ENCODE data around the gene ARHGAP42.
A peak's percentile ranks its signal among the peaks of the same experiment; 100 is the strongest.

Gene ARHGAP42

GRCh38 chr11:100918551-100919500 is 231.7 kb downstream of the ARHGAP42 start:
- DNase-seq (ENCODE audit: low read depth), result no peak

DNA sequence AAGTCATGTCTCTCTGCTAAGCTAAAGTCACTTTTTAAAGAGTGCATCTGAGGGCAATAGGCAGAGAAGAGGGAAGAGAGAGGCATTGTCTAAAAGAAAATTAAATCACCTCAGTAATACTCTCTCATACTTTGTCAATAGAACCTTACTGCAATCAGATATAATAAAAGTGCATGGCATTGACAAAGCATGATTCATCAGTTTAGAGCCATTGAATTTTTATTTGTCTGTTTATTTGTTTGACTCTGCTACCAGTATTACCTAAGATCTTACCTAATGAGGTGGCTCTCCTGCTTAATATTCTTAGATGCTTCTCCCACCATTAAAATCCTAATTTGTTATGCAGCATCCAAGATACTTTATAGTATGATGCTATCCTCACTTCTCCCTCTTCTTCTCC is 233.5 kb downstream of the ARHGAP42 start:
- DNase-seq (ENCODE audit: low read depth), result no peak

- no peak for DNase-seq (ENCODE audit: low read depth)
These were observed 235.0 kb downstream of the ARHGAP42 start for GRCh38 chr11:100922121-100922520.

- peak; percentile 50 for DNase-seq (ENCODE audit: low read depth)
These were observed 236.5 kb downstream of the ARHGAP42 start for GRCh38 chr11:100923555-100923954.

- DNase-seq (ENCODE audit: low read depth), result peak; percentile 87
These were observed 238.8 kb downstream of the ARHGAP42 start for GRCh38 chr11:100925935-100926334.

DNA sequence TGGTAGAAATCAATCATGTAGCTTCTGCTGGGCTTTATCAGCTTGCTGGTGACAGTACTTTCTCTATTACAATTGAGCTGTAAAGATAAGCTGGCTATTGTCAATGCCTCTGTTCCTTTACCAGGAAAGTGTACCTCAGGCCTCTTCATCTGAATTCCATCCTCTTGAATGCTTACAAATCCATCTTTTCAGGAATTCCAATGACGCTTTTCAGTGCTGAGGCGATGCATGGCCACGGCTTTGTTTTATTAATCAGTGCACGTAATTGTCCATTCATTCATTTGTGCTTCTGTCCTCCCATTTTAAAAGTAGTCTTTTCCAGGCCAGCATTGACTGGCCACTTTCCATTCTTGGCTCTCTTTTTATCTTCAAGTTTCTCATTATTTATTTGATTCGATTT is 240.5 kb downstream of the ARHGAP42 start:
- DNase-seq (ENCODE audit: low read depth), result no peak

DNA sequence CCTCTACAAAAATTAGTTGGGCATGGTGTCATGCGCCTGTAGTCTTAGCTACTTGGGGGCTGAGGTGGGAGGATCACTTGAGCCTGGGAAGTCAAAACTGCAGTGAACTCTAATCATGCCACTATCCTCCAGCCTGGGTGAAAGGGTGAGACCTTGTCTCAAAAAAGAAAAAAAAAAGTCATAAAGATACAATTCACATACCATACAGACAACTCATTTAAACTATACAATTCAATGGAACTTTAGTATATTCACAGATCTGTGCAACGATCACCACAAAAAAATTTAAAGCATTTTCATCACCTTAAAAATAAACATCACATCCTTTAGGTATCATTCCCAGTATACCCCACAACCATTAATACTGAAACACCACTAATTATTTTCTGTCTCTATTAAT is 241.3 kb downstream of the ARHGAP42 start:
- peak; percentile 78 for DNase-seq (ENCODE audit: low read depth)

DNA sequence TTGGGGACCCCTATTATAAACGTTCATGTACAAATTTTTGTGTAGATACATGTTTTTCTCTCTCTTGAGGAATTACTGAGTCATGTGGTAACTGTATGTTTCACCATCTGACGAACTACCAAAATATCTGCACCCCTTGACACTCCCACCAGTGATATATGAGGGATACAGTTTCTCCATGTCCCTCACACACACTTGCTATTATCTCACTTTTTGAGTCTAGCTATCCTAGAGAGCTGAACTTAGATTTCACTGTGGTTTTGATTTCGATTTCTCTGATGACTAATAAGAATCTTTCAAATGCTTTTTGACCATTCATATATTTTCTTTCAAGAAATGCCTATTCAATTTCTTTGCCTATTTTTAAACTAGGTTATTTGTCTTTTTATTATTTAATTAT is 242.3 kb downstream of the ARHGAP42 start:
- peak; percentile 76 for DNase-seq (ENCODE audit: low read depth)

DNA sequence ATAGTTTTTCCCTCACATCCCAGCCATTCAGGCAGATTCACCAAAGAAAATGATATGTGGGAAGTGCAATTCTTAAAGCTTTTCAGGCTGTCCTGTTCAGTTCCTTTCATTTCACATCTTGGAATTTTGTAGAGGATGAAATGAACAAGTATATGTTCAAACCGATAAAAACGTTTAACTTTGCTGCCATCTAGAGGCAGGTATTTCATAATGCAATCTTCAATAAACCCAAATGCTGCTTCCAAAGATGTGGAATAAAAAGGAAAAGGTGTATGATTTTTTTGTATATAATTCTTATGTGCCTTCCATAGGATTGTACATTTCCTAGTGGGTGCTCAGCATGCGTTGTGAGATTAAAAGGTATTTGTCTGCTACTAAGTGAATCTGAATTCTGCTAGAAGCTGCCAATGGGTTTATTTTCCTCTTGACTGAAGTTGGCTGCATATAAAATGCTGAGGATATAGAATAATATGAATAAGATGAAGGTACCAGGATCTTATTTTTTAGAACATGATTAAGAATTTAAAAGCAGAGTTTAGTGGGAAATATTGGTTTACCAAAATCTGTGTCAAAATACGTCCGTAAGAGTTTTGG is 243.2 kb downstream of the ARHGAP42 start:
- DNase-seq (ENCODE audit: low read depth), result peak; percentile 88

DNA sequence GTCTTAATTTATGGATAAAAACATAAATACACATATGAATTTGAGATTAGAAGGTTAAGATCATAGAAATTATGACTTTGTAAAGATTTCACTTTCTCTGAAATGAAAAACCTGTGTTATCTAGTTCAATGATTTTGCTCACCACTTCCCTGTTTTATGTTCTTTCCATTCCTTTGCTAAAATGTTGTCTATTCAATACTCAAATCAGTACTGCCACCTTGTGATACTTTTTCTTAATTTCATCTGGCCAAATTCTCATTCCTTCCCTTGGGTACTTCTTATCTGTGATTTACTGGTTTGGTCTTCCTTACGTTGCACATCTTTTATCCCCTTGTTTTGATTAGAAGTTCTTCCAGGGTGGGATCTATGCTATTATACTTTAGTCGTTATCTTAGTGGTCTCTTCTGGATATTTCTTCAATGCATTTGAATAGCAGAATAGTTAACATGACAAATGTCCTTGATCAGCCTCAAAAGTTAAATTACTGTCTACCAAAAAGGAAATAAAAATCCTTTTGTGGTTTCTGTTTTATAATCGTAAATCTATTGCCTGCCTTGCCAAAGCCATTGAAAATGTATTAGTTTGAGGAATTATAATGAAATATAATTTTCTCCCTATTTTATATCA is 245.5 kb downstream of the ARHGAP42 start:
- DNase-seq (ENCODE audit: low read depth), result peak; percentile 61

DNA sequence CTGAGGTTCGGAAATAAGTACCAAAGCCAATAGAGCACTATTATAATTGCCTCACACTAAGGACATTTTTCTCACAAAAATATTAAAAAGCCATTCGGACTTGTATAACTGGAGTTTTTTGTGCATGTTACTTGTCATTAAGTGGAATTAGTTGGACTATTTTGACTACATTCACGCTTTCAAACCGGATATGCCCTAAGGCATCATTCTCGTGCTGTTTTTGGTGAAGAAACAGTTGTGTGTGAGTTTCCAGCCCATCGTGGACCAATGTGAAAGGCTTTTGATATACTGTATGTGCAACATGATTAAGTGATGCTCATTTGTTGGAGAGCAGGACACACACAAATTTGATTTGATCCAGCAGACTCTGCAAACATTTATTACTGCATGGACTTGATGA is 249.7 kb downstream of the ARHGAP42 start:
- no peak for DNase-seq (ENCODE audit: low read depth)

DNA sequence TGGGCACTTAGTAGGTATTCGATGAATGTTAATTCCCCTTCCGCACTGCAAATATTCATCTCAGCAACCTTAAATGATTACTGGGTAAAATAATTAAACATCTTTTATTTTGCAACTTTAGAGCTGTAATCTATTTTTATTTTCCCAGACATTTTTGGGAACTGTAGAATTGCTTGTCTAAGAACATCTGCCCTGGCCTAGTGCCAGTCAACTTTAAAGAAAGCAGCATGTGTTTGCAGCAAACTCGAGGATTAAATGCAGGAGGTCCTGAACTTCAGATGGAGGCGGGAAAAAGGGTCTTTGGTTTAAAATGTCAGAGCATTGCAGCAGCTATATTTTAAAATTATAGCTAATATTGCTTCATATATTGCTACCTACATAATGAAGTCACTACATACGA is 252.5 kb downstream of the ARHGAP42 start:
- no peak for DNase-seq (ENCODE audit: low read depth)

DNA sequence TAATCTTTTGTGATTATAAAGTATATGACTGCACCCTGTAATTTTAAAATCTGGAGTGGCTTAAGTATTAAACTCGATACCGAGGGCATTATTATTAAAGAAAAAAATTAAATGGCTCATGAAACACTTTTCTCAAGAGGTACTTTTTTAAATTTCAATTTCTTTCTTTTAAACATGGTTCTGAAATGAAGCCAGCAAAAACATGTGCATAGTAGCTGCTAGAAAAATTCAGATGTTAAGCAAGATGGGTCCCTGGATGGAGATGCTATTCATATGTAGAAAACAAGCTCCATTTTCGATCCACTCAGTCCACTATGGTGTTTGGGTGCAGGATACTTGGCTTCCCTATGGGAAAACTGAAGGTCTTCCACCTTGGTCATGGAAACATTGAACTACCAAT is 253.0 kb downstream of the ARHGAP42 start:
- DNase-seq (ENCODE audit: low read depth), result no peak

DNA sequence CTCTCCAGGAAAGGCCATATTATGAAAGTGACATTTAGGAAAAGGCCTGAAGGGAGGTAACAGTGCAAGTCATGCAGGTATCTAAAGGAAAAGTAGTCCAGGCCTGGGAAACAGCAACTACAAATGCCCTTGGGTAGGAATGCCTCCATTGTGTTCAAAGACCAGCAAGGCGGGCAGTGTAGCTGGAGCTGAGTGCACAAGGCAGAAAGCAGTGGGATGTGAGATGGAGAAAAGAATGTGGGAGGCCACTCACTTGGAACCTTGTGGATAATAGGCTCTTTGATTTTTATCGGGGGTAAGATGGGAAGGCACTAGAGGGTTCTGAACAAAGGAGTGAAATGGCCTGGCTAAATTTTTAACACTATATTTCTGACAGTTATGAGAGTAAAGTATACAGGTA is 253.9 kb downstream of the ARHGAP42 start:
- no peak for DNase-seq (ENCODE audit: low read depth)

DNA sequence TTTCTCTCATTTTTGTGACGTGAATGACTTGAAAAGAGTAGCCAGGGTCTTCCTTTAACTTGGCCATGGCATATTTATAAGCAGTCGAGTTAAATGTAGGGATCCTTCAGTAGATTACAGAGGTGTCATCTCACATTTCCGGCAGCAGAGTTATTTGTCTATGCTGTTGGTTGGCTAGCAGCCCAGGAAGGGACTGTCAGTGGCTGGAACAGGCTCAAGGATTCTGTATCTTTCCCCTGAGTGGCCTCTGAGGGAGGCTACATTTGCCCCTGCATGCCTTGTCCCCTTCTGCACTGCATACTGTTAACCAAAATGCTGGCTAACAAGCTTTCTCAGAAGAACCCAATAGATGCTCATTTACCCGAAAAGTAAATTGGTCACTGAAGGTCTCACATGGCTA is 254.9 kb downstream of the ARHGAP42 start:
- DNase-seq (ENCODE audit: low read depth), result no peak

- no peak for DNase-seq (ENCODE audit: low read depth)
These were observed 261.8 kb downstream of the ARHGAP42 start for GRCh38 chr11:100948936-100949335.

- no peak for DNase-seq (ENCODE audit: low read depth)
These were observed 262.4 kb downstream of the ARHGAP42 start for GRCh38 chr11:100949443-100949842.

DNA sequence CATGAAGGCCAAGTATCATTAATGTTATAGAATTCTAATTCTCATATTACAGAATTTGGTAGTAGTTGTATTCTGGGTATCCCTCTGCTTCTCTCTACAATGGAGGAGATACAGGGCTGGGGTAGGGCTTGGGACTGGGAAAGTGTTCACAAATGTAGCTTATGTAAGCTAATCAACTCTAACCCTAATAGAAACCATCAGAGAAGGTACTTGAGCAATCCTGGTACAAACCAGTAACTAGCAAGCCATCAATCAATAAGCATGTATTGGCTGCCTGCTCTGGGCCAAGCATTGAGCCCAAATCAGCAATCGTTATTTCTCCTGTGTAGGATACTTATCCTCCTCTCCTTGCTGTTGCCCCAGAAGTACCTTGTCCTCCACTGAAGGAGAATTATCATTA is 268.2 kb downstream of the ARHGAP42 start:
- no peak for DNase-seq (ENCODE audit: low read depth)

- DNase-seq (ENCODE audit: low read depth), result no peak
These were observed 269.3 kb downstream of the ARHGAP42 start for GRCh38 chr11:100956351-100956750.

DNA sequence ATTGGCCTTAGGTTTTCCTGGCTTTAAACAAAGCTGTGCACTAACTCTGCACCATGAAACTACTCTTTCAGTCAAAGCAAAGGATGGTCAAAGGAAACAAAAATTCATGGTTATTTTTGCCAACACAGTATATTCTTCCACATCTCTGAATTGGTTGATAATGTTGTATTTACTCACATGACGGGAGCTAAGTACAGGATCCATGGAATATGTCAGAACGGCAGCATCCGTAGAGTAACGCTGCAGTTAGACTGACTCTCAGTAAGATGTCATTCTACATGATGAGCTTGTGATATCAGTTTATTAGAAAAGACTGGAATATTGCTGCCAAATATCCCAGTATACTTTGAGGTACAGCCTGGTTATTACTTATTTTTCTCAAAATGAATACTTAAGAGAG is 270.4 kb downstream of the ARHGAP42 start:
- DNase-seq (ENCODE audit: low read depth), result no peak

GRCh38 chr11:100961633-100962032 is 274.5 kb downstream of the ARHGAP42 start:
- no peak for DNase-seq (ENCODE audit: low read depth)

GRCh38 chr11:100963375-100963774 is 276.3 kb downstream of the ARHGAP42 start:
- no peak for DNase-seq (ENCODE audit: low read depth)

DNA sequence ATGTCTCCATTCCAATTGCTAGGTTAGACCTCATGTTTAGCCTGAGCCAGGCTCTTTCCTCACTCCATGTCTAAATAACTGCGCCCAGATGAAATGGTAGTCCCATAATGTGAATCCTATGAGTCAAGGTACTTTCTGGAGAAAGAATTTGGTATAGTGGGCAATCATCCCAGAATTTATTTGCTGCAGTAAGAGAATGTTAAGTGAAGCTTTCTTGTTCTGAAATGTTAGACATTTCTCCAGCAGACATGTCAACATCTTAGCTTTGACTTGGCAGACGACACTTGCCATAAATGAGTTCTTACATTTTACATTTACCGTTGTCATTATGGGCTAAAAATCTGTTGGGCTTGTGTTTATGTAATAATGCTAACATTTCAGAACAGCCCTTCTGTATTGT is 277.3 kb downstream of the ARHGAP42 start:
- no peak for DNase-seq (ENCODE audit: low read depth)

Measured in HS-5 (cell line).